ENCODE data around the gene SPRR2D.
"Not testable (repeated sequence)": the region's sequence is repeated elsewhere in the genome, so short reads cannot be mapped to it uniquely, and the experiment has no call there.

SPRR2D gene

DNA sequence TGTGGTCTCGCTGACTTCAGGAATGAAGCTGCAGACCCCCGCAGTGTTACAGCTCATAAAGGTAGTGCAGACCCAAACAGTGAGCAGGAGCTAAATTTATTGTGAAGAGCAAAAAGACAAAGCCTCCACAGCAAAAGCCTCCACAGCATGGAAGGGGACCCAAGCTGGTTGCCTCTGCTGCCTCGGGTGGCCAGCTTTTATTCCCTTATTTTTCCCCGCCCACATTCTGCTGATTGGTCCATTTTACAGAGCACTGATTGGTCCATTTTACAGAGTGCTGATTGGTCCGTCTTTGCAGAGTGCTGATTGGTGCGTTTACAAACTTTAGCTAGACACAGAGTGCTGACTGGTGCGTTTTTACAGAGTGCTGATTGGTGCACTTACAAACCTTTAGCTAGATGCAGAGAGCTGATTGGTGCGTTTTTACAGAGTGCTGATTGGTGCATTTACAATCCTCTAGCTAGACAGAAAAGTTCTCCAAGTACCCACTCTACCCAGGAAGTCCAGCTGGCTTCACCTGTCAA lies 29.6 kb downstream of the SPRR2D start:
- DNase-seq (ENCODE audit: low spot score) = not testable (repeated sequence)

DNA sequence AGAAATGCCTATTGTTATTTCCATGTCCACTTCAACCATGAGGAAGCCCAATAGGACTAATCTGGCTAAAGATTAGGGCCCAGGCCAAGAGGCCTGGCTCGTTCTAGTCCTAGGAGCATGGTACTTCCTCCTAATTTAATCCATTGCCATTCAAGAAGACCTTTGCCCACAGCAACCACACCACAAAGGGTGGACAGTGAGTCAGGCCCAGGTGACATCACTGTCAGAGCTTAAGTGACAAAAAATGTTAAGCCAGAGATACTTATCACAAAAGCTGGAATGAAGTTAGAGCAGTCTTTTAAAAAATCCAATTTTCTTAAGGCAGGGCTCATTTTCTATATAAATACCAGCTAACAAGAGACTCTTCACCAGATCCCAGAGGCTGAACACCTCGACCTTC lies 39.5 kb downstream of the SPRR2D start, which contains the start of gene SPRR3:
Gene SPRR3 (plus strand): TSS at position 368 of the 400 bp plus-strand sequence. CDS start 1,272 bp downstream, outside the sequence.
- no peak for DNase-seq (ENCODE audit: low spot score)

DNA sequence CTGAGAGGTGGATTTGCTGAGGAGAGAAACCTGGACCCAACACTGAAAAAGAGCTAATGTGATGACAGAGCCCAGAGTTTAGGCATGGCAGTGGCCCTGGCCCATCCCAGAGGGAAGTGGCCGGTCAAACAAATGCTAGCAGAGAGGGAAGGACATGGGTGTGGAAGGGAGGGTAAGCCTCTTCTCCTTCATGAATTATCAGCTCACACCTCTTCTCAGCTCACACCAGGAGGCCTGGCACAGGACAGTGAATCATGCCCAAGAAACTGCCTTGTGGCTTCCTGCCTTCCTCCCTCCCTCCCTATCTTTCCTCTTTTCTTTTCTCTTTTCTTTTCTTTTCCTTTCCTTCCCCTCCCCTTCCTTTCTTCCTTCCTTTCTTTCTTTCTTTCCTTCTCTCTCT lies 40.6 kb downstream of the SPRR2D start:
- DNase-seq (ENCODE audit: low spot score) = no peak

DNA sequence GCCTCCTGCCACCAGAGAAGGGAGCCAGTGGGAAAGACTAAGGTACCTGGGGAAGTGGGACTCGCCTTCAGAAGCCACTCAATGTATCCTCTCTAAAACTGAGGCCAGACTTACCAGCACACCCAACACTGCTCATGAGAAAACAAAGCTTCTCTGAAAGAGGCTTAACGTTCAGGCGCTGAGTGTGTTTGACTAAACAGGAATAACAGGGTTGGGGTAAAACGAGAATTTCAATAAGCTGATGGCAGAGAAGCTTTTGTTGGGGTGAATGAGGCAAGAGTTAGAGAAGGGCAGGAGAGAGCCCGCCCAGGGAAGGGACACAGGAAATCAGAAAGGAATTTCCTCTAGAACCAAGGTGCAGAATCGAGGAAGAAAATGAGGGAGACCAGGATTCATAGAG lies 41.1 kb downstream of the SPRR2D start:
- no peak for DNase-seq (ENCODE audit: low spot score)

DNA sequence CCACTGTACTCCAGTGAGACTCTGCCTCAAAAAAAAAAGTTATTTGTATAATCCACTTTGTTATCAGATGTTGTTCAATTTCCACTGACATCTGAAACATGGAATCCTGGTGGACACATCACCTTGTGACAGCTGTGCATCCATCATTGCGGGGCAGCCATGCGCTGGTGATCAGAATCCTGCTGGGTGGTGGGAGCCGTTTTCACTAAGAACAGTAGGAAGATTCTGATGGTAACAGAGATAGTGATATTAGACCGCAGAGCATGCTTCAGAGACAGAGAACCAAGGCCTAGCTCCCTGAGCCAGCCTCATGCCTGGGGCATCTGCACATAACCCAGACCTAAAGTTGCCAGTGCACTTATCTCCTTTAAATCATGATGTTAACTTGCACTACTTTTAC lies 42.4 kb downstream of the SPRR2D start:
- no peak for DNase-seq (ENCODE audit: low spot score)

DNA sequence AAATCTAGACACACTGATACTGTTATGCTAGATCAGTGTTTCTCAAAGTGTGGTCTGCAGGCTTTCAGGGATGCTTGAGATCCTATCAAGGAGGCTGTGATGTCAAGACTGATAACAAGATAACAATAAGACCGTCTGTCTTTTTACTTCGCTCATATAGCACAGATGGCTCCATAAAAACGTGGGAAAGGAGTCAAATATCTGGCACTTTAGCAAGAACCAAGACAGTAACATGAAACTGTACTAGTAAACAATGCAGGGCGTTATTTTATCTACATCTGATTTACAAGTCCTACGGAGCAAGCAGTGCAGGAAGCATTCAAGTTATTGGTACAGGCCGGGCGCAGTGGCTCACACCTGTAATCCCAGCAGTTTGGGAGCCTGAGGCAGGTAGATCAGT lies 43.0 kb downstream of the SPRR2D start:
- no peak for DNase-seq (ENCODE audit: low spot score)

DNA sequence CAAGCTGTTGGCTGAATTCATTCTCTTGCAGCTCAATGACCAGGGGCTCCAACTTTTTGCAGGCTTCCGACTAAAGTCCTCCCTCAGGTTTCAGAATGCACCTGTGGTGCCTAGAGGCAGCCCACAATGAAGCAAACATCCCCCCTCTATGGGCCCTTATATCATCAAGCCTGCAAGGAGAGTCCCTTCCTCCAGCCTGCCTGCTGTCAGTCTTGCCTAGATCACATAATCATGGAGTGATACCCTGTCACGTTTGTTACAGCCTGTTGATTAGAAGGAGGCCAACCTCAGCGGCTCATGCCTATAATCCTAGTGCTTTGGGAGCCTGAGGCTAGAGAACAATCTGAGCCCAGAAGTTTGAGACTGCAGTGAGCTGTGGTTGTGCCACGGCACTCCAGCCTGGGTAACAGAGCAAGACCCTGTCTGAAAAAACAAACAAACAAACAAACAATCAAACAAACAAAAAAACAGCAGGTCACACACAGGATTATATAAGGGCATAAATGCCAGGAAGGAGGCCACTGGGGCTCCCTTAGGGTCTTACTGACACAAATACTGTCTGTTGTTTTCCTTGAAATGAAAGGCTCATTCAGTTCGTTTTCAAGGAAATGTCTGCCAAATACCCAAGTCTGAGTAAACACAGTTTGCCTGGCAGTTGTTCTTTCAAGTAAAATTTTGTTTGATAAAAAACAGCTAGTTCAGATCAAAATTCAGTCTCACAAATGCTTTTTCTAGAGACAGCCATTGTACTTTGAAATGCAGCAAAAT lies 44.1 kb downstream of the SPRR2D start:
- DNase-seq (ENCODE audit: low spot score) = no peak

DNA sequence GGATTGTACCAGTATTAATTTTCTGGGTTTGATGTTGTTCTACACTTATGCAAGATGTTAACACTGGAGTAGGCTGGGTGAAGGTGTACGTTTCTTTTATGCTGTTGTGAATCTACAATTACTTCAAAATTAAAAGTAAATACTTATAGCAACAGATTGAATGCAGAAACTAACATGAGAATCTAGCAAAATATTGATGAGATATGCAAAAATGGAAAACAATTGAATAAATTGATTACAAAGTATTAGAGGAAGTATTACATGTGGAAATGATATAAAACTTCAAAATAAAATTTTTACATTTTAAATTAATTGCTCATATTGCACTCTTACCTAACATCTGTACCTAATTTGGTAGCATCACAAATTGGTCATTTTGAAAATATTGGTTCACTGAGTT lies 45.1 kb downstream of the SPRR2D start:
- no peak for DNase-seq (ENCODE audit: low spot score)

DNA sequence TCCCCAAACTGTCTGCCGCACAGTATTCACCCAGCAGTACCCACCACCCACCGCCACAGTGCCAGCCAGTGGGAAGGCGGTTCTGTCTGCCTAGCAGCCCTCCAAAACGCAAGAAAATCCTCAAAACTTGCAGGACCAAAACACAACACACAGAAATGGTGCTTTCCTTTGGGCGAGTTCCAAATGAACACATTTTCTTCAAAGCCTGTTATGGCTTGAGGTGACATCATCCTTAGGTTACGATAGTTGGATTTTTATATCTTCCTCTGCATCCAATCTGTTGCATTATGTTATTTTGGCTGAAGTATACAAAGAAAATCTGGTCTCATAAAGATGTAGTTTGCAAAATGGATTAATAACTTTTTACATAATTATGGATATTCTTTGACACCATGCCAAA lies 47.7 kb downstream of the SPRR2D start:
- DNase-seq (ENCODE audit: low spot score) = no peak
